RWPE1 (cell line): ENCODE data around the gene MGAT5.

Experiments
- CTCF ChIA-PET: fragments of 350-600 bp; sonication (Branson Sonifier 250); formaldehyde crosslinking; extraction: SDS; loops from one replicate; lab custom pipeline; 2021; lab: Yijun Ruan, JAX
- POLR2A ChIA-PET: fragments of 400-600 bp; formaldehyde crosslinking; extraction: SDS; loops from one replicate; lab custom pipeline; 2020; ENCODE audit warnings: antibody characterized with exemption; ENCODE audit not compliant: low non-redundant PET; lab: Yijun Ruan, JAX
- DNase-seq: peaks from one replicate; pipeline ENCODE4 v3.0.0; 2012; ENCODE audit warnings: low spot score
- H3K27ac ChIP-seq: fragments of 450-650 bp; 2 replicates; pipeline ENCODE4 v1.5.1; 2017
- CTCF ChIP-seq: fragments of 450-650 bp; conservative IDR thresholded peaks from 2 replicates; pipeline ENCODE4 v1.5.1; 2017; ENCODE audit warnings: low read depth, mild to moderate bottlenecking

The MGAT5 gene

DNA sequence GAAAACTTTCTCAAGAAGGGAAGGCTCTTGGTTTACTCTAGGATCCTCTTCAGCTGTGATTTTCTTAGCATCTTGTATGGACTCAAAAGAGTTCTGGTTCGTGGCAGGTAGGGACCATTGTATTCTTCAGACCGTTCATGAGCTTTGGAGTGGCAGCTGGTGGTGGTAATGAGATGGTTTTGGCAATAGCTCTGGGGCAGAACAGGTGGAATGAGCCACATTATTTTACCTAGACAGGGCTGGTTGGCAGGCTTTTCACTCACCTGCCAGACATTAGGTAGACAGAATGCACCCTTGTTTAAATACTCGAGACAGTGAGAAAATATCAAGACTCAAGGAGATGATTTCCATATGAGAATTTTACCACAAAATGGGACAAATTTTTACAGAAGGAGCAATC is 26.2 kb upstream of the MGAT5 start:
- ChIA-PET POLR2A (no interaction called here), CTCF (no interaction called here)
- no peak for TF ChIP-seq CTCF
- no peak for DNase-seq
- no peak overlapping the region for H3K27ac ChIP-seq

DNA sequence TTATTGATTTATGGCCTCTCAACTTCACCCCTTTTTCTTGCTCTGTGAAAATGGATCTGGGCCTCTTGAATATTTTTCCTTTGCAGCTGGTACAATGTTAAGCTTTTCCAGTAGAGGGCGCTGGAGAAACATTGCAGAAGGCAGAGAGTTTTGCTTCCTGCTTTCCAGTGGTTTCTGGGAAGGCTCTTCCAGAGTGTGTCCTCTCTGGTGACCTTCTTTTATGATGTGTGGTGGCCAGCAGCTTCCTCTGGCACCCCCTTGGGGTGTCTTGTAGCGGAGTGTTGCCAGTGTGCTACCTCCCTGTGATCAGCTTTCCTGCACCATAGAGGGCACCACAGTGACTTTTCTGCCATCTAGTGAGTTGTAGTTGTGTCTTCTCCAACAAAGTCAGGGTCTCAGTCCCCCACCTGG is 25.4 kb upstream of the MGAT5 start:
- ChIA-PET POLR2A (no interaction called here), CTCF (interaction anchor here (0.6 to 0.8 kb wide), 4 partner anchors 21 to 521 kb away, joined by 3 to 5 read pairs (median 3); no protein-coding TSS in a partner anchor)
- DNase-seq, result no peak
- H3K27ac ChIP-seq, result no peak overlapping the region
- peak; percentile 13; the same call in 1 of the 2 replicates for TF ChIP-seq CTCF

- ChIA-PET POLR2A (no interaction called here), CTCF (interaction anchor here (0.7 kb wide), 1 partner anchor 10 kb away, joined by 4 read pairs; no protein-coding TSS in a partner anchor)
- DNase-seq, result no peak
- H3K27ac ChIP-seq, result no peak overlapping the region
- TF ChIP-seq CTCF, result no peak
Observed at GRCh38 chr2:134229540-134229939, 24.3 kb upstream of the MGAT5 start.

GRCh38 chr2:134230885-134231284 is 23.0 kb upstream of the MGAT5 start:
- ChIA-PET POLR2A (no interaction called here), CTCF (interaction anchor here (0.6 kb wide), 1 partner anchor 15 kb away, joined by 8 read pairs; no protein-coding TSS in a partner anchor)
- TF ChIP-seq CTCF, result no peak
- no peak for DNase-seq
- H3K27ac ChIP-seq, result no peak overlapping the region

- no peak for DNase-seq
- CTCF ChIA-PET, result interaction anchor here (0.6 to 1.0 kb wide), 2 partner anchors 14 to 30 kb away, joined by 3 to 8 read pairs; no protein-coding TSS in a partner anchor
- POLR2A ChIA-PET, result no interaction called here
- TF ChIP-seq CTCF, result no peak
- no peak overlapping the region for H3K27ac ChIP-seq
Observed at GRCh38 chr2:134231301-134231964, 22.4 kb upstream of the MGAT5 start.

- no peak for DNase-seq
- ChIA-PET POLR2A (no interaction called here), CTCF (interaction anchor here (1.0 kb wide), 1 partner anchor 29 kb away, joined by 3 read pairs; no protein-coding TSS in a partner anchor)
- no peak for TF ChIP-seq CTCF
- H3K27ac ChIP-seq, result no peak overlapping the region
Observed at GRCh38 chr2:134231965-134232340, 21.9 kb upstream of the MGAT5 start.
